Fibroblast of lung (primary cell): ENCODE data around the gene SEC31B.

Experiments used
- EZH2 ChIP-seq: IDR thresholded peaks from 2 replicates; pipeline ENCODE4 v1.5.1; 2012; ENCODE audit warnings: low read length, control low read depth, mild to moderate bottlenecking; ENCODE audit errors: missing control alignments
- TF ChIP-seq, protein P1 (sequence below), 2 donors: IDR thresholded peaks in 1 of 2; conservative IDR thresholded peaks in 1 of 2; 1 replicate in 1 of 2; 2 replicates in 1 of 2; pipeline ENCODE4 v1.5.1; 2011 to 2012; ENCODE audit warnings: low read length in 2 of 2, control low read depth in 1 of 2, inconsistent platforms in 1 of 2, low read depth in 1 of 2, mild to moderate bottlenecking in 1 of 2

DNA sequence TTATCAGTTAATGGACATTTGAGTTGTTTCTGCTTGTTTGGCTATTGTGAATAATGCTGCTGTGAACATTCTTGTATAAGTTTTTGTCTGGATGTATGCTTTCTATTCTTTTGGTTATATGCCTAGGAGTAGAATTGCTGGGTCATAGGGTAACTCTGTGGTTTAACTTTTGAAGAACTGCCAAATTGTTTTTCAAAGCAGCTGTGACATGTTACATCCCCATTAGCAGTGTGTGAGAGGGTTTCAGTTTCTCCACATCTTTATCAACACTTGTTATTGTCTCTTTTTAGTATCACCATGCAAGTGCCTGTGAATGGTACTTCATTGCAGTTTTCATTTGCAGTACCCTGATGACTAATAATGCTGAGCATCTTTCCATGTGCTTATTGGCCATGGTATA lies 12.1 kb upstream of the SEC31B start:
- TF ChIP-seq, protein P1, sequence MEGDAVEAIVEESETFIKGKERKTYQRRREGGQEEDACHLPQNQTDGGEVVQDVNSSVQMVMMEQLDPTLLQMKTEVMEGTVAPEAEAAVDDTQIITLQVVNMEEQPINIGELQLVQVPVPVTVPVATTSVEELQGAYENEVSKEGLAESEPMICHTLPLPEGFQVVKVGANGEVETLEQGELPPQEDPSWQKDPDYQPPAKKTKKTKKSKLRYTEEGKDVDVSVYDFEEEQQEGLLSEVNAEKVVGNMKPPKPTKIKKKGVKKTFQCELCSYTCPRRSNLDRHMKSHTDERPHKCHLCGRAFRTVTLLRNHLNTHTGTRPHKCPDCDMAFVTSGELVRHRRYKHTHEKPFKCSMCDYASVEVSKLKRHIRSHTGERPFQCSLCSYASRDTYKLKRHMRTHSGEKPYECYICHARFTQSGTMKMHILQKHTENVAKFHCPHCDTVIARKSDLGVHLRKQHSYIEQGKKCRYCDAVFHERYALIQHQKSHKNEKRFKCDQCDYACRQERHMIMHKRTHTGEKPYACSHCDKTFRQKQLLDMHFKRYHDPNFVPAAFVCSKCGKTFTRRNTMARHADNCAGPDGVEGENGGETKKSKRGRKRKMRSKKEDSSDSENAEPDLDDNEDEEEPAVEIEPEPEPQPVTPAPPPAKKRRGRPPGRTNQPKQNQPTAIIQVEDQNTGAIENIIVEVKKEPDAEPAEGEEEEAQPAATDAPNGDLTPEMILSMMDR (conservative IDR thresholded peaks at IDR 0.05 in 1 of 2, IDR thresholded peaks at IDR 0.05 in 1 of 2; ENCODE audit: low read depth in 1 of 2, low read length in 2 of 2) = no peak
- TF ChIP-seq EZH2 = no peak
